Astrocyte (in vitro differentiated cells and primary cell): ENCODE data around the gene ADAMTS17. TPM values are rescaled to one million over a fixed set of nuclear protein-coding genes. Genes with fewer than 3 reads are reported as not detected.

Experiments
- DNase-seq: peaks from one replicate; pipeline ENCODE4 v3.0.0-alpha.2; 2010; ENCODE audit warnings: low read depth
- FAIRE-seq: peaks from 2 replicates; lab custom pipeline; 2011; peaks lifted over from hg19 to GRCh38; lab: Jason Lieb, UNC
- H2AFZ ChIP-seq: 2 replicates; pipeline ENCODE4 v1.6.0; 2012; ENCODE audit warnings: low read depth, low read length, inconsistent platforms
- H3K27ac ChIP-seq: 2 replicates; pipeline ENCODE4 v1.5.1; 2011; ENCODE audit warnings: low read depth, low read length, inconsistent platforms
- H3K27me3 ChIP-seq: 2 replicates; pipeline ENCODE4 v1.6.0; 2011; ENCODE audit warnings: low read length, inconsistent platforms; ENCODE audit not compliant: insufficient read depth
- H3K36me3 ChIP-seq: 2 replicates; pipeline ENCODE4 v1.5.1; 2011; ENCODE audit warnings: low read length, inconsistent platforms; ENCODE audit not compliant: insufficient read depth
- H3K4me1 ChIP-seq: 2 replicates; pipeline ENCODE4 v1.5.1; 2011; ENCODE audit warnings: low read length, inconsistent platforms; ENCODE audit not compliant: insufficient read depth
- H3K4me2 ChIP-seq: 2 replicates; pipeline ENCODE4 v1.6.0; 2012; ENCODE audit warnings: low read length, inconsistent platforms
- H3K4me3 ChIP-seq: 2 replicates; pipeline ENCODE4 v1.5.1; 2011; ENCODE audit warnings: low read depth, mild to moderate bottlenecking, low read length, inconsistent platforms; ENCODE audit not compliant: insufficient read depth
- H3K79me2 ChIP-seq: 2 replicates; pipeline ENCODE4 v1.6.0; 2012; ENCODE audit warnings: mild to moderate bottlenecking, low read length, inconsistent platforms; ENCODE audit not compliant: insufficient read depth
- H3K9ac ChIP-seq: 2 replicates; pipeline ENCODE4 v1.6.0; 2012; ENCODE audit warnings: mild to moderate bottlenecking, low read length, inconsistent platforms
- H3K9me3 ChIP-seq: 2 replicates; pipeline ENCODE4 v1.5.1; 2012; ENCODE audit warnings: low read depth, mild to moderate bottlenecking, low read length, inconsistent platforms; ENCODE audit not compliant: insufficient read depth
- H4K20me1 ChIP-seq: 2 replicates; pipeline ENCODE4 v1.6.0; 2012; ENCODE audit warnings: low read length, inconsistent platforms; ENCODE audit not compliant: insufficient read depth
- H3K27ac Mint-ChIP-seq: one replicate; pipeline ENCODE4 v1.8.0; 2021; ENCODE audit warnings: mild to moderate bottlenecking, mixed read lengths; ENCODE audit not compliant: unreplicated experiment
- H3K27me3 Mint-ChIP-seq: one replicate; pipeline ENCODE4 v1.8.0; 2021; ENCODE audit warnings: low read depth, mixed read lengths; ENCODE audit not compliant: unreplicated experiment
- H3K36me3 Mint-ChIP-seq: one replicate; pipeline ENCODE4 v1.8.0; 2021; ENCODE audit warnings: low read depth, mixed read lengths; ENCODE audit not compliant: unreplicated experiment
- H3K4me1 Mint-ChIP-seq: one replicate; pipeline ENCODE4 v1.8.0; 2021; ENCODE audit warnings: low read depth, mixed read lengths; ENCODE audit not compliant: unreplicated experiment
- H3K4me3 Mint-ChIP-seq: one replicate; pipeline ENCODE4 v1.8.0; 2021; ENCODE audit warnings: mild to moderate bottlenecking, moderate library complexity, mixed read lengths; ENCODE audit not compliant: unreplicated experiment
- H3K9me3 Mint-ChIP-seq: one replicate; pipeline ENCODE4 v1.8.0; 2021; ENCODE audit warnings: mild to moderate bottlenecking, mixed read lengths; ENCODE audit not compliant: unreplicated experiment
- CTCF ChIP-seq: IDR thresholded peaks from 2 replicates; pipeline ENCODE4 v1.5.1; 2011; ENCODE audit warnings: low read depth, mild to moderate bottlenecking, inconsistent platforms, low read length, moderate library complexity; ENCODE audit not compliant: insufficient read depth
- EZH2 ChIP-seq: IDR thresholded peaks from 2 replicates; pipeline ENCODE4 v1.6.1; 2012; ENCODE audit warnings: mild to moderate bottlenecking, low read length, inconsistent platforms; ENCODE audit not compliant: insufficient read depth
- total RNA-seq: library from RNA; stranded (reverse); gene quantifications from 2 replicates; pipeline ENCODE4 v1.2.1, GENCODE V29; 2021

ADAMTS17 gene
- total RNA-seq, 1 donor from 2014 or later: 0.27 TPM

GRCh38 chr15:100353449-100353848, 11.7 kb upstream of the ADAMTS17 start:
- H3K4me2 ChIP-seq: no peak overlapping the region
- TF ChIP-seq CTCF (no peak), EZH2 (no peak)
- H3K79me2 ChIP-seq: no peaks in the 10 kb centered on the region
- DNase-seq: no peak
- H3K4me3 ChIP-seq: no peak overlapping the region
- H3K9ac ChIP-seq: no peak overlapping the region
- Mint-ChIP-seq H3K36me3 (no peaks in the 10 kb centered on the region), H3K4me1 (no peaks in the 10 kb centered on the region), H3K9me3 (no peaks in the 10 kb centered on the region), H3K4me3 (no peak overlapping the region), H3K27me3 (peaks cover 11% of the 10 kb centered on the region), H3K27ac (no peak overlapping the region)
- FAIRE-seq: no peak
- H3K27me3 ChIP-seq: no peaks in the 10 kb centered on the region
- H2AFZ ChIP-seq: no peak overlapping the region
- no peaks in the 10 kb centered on the region for H4K20me1 ChIP-seq
- H3K36me3 ChIP-seq: no peaks in the 10 kb centered on the region
- peaks cover 4% of the 10 kb centered on the region for H3K9me3 ChIP-seq
- H3K27ac ChIP-seq: no peak overlapping the region
- no peaks in the 10 kb centered on the region for H3K4me1 ChIP-seq

- no peak overlapping the region for H3K27ac Mint-ChIP-seq
- peaks cover 3% of the 10 kb centered on the region for H3K36me3 Mint-ChIP-seq
- H3K4me3 Mint-ChIP-seq: peak overlapping the region; percentile 50
- Histone ChIP-seq H3K79me2 (no peaks in the 10 kb centered on the region), H3K9me3 (peaks cover 4% of the 10 kb centered on the region), H3K4me1 (no peaks in the 10 kb centered on the region), H3K9ac (peak overlapping the region; percentile 82), H3K27ac (no peak overlapping the region), H3K4me2 (peak overlapping the region; percentile 98), H4K20me1 (no peaks in the 10 kb centered on the region), H2AFZ (peak overlapping the region; percentile 97), H3K4me3 (no peak overlapping the region), H3K36me3 (no peaks in the 10 kb centered on the region), H3K27me3 (peaks cover 4% of the 10 kb centered on the region)
- TF ChIP-seq EZH2 (no peak), CTCF (no peak)
- FAIRE-seq (no peak), DNase-seq (peak; percentile 26)
- H3K27me3 Mint-ChIP-seq: peaks cover 21% of the 10 kb centered on the region
- H3K4me1 Mint-ChIP-seq: no peaks in the 10 kb centered on the region
- peaks cover 8% of the 10 kb centered on the region for H3K9me3 Mint-ChIP-seq
Measured at GRCh38 chr15:100350434-100351226, 8.9 kb upstream of the ADAMTS17 start.
